Keratinocyte (primary cell): ENCODE results near the gene FMNL2. TPM values are rescaled to one million over a fixed set of nuclear protein-coding genes. Genes with fewer than 3 reads are reported as not detected.

Experiments used
- DNase-seq: peaks from one replicate; pipeline ENCODE4 v3.0.0-alpha.2; 2011; ENCODE audit warnings: low read depth, missing footprints, low spot score
- FAIRE-seq: peaks from 2 replicates; lab custom pipeline; 2011; peaks lifted over from hg19 to GRCh38; lab: Jason Lieb, UNC
- H2AFZ ChIP-seq: 2 replicates; pipeline ENCODE4 v1.6.0; 2012; ENCODE audit warnings: low read length, control low read depth, inconsistent platforms; ENCODE audit not compliant: control insufficient read depth
- H3K27ac ChIP-seq: 2 replicates; pipeline ENCODE4 v1.5.1; 2011; ENCODE audit warnings: low read length; ENCODE audit not compliant: control insufficient read depth, insufficient read depth
- H3K27me3 ChIP-seq: 3 replicates; pipeline ENCODE4 v1.6.0; 2011; ENCODE audit warnings: low read length; ENCODE audit not compliant: control insufficient read depth, insufficient read depth; ENCODE audit errors: extremely low read depth
- H3K36me3 ChIP-seq, 2 experiments: 2 replicates in 1 of 2; 3 replicates in 1 of 2; pipeline ENCODE4 v1.5.1; 2011; ENCODE audit warnings: low read length in 2 of 2, mild to moderate bottlenecking in 1 of 2; ENCODE audit not compliant: control insufficient read depth in 2 of 2, insufficient read depth in 2 of 2; ENCODE audit errors: extremely low read depth in 1 of 2
- H3K4me1 ChIP-seq: 3 replicates; pipeline ENCODE4 v1.5.1; 2011; ENCODE audit warnings: low read length; ENCODE audit not compliant: control insufficient read depth, insufficient read depth; ENCODE audit errors: extremely low read depth
- H3K4me2 ChIP-seq: 3 replicates; pipeline ENCODE4 v1.6.0; 2011; ENCODE audit warnings: low read depth, low read length; ENCODE audit not compliant: control insufficient read depth, insufficient read depth; ENCODE audit errors: extremely low read depth
- H3K4me3 ChIP-seq, 3 experiments: fragments of 200-600 bp in 1 of 3; sonication (generic) in 1 of 3; 2 replicates in 2 of 3; 3 replicates in 1 of 3; pipeline ENCODE4 v1.5.1; 2011 to 2016; ENCODE audit warnings: low read length in 3 of 3, mild to moderate bottlenecking in 3 of 3, control low read depth in 2 of 3, inconsistent platforms in 1 of 3, low read depth in 1 of 3, mixed read lengths in 1 of 3, mixed run types in 1 of 3, moderate library complexity in 1 of 3; ENCODE audit not compliant: control insufficient read depth in 2 of 3, insufficient read depth in 2 of 3; ENCODE audit errors: extremely low read depth in 1 of 3
- H3K79me2 ChIP-seq: 2 replicates; pipeline ENCODE4 v1.6.0; 2012; ENCODE audit warnings: low read length; ENCODE audit not compliant: control insufficient read depth, insufficient read depth
- H3K9ac ChIP-seq: 3 replicates; pipeline ENCODE4 v1.6.0; 2011; ENCODE audit warnings: low read length; ENCODE audit not compliant: control insufficient read depth, insufficient read depth; ENCODE audit errors: extremely low read depth
- H3K9me1 ChIP-seq: 3 replicates; pipeline ENCODE4 v1.6.0; 2011; ENCODE audit warnings: low read length; ENCODE audit not compliant: control insufficient read depth, insufficient read depth; ENCODE audit errors: extremely low read depth
- H3K9me3 ChIP-seq: 2 replicates; pipeline ENCODE4 v1.5.1; 2012; ENCODE audit warnings: low read depth, low read length; ENCODE audit not compliant: control insufficient read depth
- H4K20me1 ChIP-seq: 3 replicates; pipeline ENCODE4 v1.6.0; 2011; ENCODE audit warnings: low read length; ENCODE audit not compliant: control insufficient read depth, insufficient read depth; ENCODE audit errors: extremely low read depth
- EZH2 ChIP-seq: IDR thresholded peaks from one replicate; pipeline ENCODE4 v1.6.1; 2012; ENCODE audit warnings: inconsistent platforms, mild to moderate bottlenecking, low read length, moderate library complexity
- dilution Hi-C: fragments of 300-500 bp; cut with MboI; formaldehyde crosslinking; loops from one replicate; pipeline ENCODE4 v1.7.0; 2020; ENCODE audit warnings: low sequenced_read_pairs; ENCODE audit not compliant: extremely low pct_ligation_motif_present
- polyA plus RNA-seq, 5 experiments: library from polyadenylated mRNA; depleted of rRNA in 3 of 5; stranded (reverse) in 3 of 5; stranded (forward) in 1 of 5; unstranded in 1 of 5; fragments of >200 nt; gene quantifications; 1 replicate in 1 of 5; 2 replicates in 3 of 5; 3 replicates in 1 of 5; pipeline versions ENCODE4 v1.2.1 to v1.2.3, GENCODE V29; 2011 to 2012; ENCODE audit warnings: missing spikeins in 2 of 5, low read depth in 1 of 5, low replicate concordance in 1 of 5
- TF ChIP-seq, protein P1 (sequence below), 3 experiments: IDR thresholded peaks in 1 of 3; conservative IDR thresholded peaks in 1 of 3; optimal IDR thresholded peaks in 1 of 3; 2 replicates in 2 of 3; 3 replicates in 1 of 3; pipeline versions ENCODE3 to v1.5.1; 2011; ENCODE audit warnings: low read length in 3 of 3, mild to moderate bottlenecking in 3 of 3, moderate library complexity in 2 of 3, control low read depth in 1 of 3, inconsistent platforms in 1 of 3; ENCODE audit not compliant: insufficient read depth in 2 of 3; ENCODE audit errors: extremely low read depth in 1 of 3

Gene FMNL2
- polyA plus RNA-seq, 1 donor (not counting 4 experiments of a cell fraction or from before 2014, with no cell fraction given) = 62.7 TPM

GRCh38 chr2:152444448-152444847 is 109.5 kb downstream of the FMNL2 start:
- Histone ChIP-seq H3K79me2 (peaks cover 77% of the 10 kb centered on the region), H3K36me3 (no peaks in the 10 kb centered on the region), H3K9me1 (no peaks in the 10 kb centered on the region), H3K27ac (peak overlapping the region; percentile 80), H4K20me1 (no peaks in the 10 kb centered on the region), H3K27me3 (no peaks in the 10 kb centered on the region), H3K9ac (peak overlapping the region; percentile 20), H2AFZ (no peak overlapping the region), H3K4me1 (peaks cover 74% of the 10 kb centered on the region), H3K4me3 (no peak overlapping the region), H3K4me2 (peak overlapping the region; percentile 57), H3K9me3 (no peaks in the 10 kb centered on the region)
- FAIRE-seq = peak; percentile 46
- dilution Hi-C loops = no loop called here
- TF ChIP-seq EZH2 = no peak
- TF ChIP-seq, protein P1, sequence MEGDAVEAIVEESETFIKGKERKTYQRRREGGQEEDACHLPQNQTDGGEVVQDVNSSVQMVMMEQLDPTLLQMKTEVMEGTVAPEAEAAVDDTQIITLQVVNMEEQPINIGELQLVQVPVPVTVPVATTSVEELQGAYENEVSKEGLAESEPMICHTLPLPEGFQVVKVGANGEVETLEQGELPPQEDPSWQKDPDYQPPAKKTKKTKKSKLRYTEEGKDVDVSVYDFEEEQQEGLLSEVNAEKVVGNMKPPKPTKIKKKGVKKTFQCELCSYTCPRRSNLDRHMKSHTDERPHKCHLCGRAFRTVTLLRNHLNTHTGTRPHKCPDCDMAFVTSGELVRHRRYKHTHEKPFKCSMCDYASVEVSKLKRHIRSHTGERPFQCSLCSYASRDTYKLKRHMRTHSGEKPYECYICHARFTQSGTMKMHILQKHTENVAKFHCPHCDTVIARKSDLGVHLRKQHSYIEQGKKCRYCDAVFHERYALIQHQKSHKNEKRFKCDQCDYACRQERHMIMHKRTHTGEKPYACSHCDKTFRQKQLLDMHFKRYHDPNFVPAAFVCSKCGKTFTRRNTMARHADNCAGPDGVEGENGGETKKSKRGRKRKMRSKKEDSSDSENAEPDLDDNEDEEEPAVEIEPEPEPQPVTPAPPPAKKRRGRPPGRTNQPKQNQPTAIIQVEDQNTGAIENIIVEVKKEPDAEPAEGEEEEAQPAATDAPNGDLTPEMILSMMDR (optimal IDR thresholded peaks at IDR 0.05 in 1 of 3, IDR thresholded peaks at IDR 0.05 in 1 of 3, conservative IDR thresholded peaks at IDR 0.05 in 1 of 3; ENCODE audit: extremely low read depth in 1 of 3, insufficient read depth in 2 of 3, low read length in 3 of 3) = no peak
- DNase-seq = no peak

DNA sequence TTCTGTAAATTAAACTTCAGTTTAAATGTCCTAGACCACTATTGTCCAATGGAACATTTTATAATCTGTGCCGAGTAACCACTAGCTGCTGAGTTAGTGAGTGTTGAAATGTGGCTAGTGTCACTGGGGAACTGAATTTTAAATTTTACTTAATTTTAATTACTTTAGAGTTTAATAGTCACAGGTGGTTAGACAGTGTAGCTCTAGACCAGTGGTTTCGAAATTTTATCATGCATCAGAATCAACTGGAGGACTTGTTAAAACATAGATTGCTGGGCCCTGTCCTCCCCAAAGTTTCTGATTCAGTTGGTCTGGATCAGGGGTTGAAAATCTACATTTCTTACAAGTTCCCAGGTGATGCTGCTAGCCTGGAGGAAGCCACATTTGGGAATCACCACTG is 110.4 kb downstream of the FMNL2 start:
- dilution Hi-C loops = no loop called here
- peak overlapping the region; percentile 51 for H3K9ac ChIP-seq
- TF ChIP-seq, protein P1 (optimal IDR thresholded peaks at IDR 0.05 in 1 of 3, IDR thresholded peaks at IDR 0.05 in 1 of 3, conservative IDR thresholded peaks at IDR 0.05 in 1 of 3; ENCODE audit: extremely low read depth in 1 of 3, insufficient read depth in 2 of 3, low read length in 3 of 3) = no peak
- no peak for TF ChIP-seq EZH2

More for the DNA sequence above, 110.4 kb downstream of the FMNL2 start:
- no peak overlapping the region for H3K4me3 ChIP-seq
- no peaks in the 10 kb centered on the region for H3K9me1 ChIP-seq
- peaks cover 65% of the 10 kb centered on the region for H3K4me1 ChIP-seq
- DNase-seq (no peak), FAIRE-seq (no peak)
- peak overlapping the region; percentile 57 for H3K4me2 ChIP-seq
- peaks cover 76% of the 10 kb centered on the region for H3K79me2 ChIP-seq
- peak overlapping the region; percentile 80 for H3K27ac ChIP-seq
- no peak overlapping the region for H2AFZ ChIP-seq
- H3K36me3 ChIP-seq = no peaks in the 10 kb centered on the region
- no peaks in the 10 kb centered on the region for H4K20me1 ChIP-seq
- no peaks in the 10 kb centered on the region for H3K9me3 ChIP-seq
- H3K27me3 ChIP-seq = no peaks in the 10 kb centered on the region
